ENCODE data around the gene ADGRL3. TPM values are rescaled to one million over a fixed set of nuclear protein-coding genes. Genes with fewer than 3 reads are reported as not detected.

The ADGRL3 gene
- total and polyA plus RNA-seq, 9 donors: 0.88 to 9.5 (median 2.5) TPM

DNA sequence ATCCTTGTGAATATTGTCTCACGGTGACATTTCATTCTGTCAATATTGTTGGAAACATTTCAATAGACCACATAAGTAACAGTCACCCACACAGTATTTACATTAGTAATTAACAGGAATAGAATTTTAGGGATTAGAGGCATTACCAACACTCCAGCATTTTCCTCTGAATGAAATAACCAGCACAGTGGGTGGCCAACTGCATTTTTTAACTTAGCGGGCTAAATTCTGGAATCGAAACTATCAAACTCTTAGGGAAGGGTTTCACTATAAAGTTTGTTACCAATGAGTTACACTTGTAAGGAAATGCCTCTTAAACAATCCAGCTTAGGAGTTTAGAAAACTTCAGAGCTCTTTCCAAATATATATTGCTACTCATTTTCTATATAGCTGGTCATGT lies 403.0 kb downstream of the ADGRL3 start:
- Histone ChIP-seq H3K4me1 (ENCODE audit: insufficient read depth) (peaks cover 2% of the 10 kb centered on the region), H3K27ac (no peak overlapping the region), H3K9me3 (no peaks in the 10 kb centered on the region), H3K4me3 (no peak overlapping the region), H3K27me3 (no peaks in the 10 kb centered on the region), H3K36me3 (no peaks in the 10 kb centered on the region)
- intact Hi-C loops (cut with DNase I): no loop called here
- no peak for TF ChIP-seq POLR2A (IDR thresholded peaks at IDR 0.05)
- no peak for TF ChIP-seq EP300 (IDR thresholded peaks at IDR 0.05)
- TF ChIP-seq CTCF (IDR thresholded peaks at IDR 0.05): no peak
- WGBS, 3 donors: 76 to 90% (median 85%) methylated on average over 3 of the region's 3 CpGs
- DNase-seq: no peak

DNA sequence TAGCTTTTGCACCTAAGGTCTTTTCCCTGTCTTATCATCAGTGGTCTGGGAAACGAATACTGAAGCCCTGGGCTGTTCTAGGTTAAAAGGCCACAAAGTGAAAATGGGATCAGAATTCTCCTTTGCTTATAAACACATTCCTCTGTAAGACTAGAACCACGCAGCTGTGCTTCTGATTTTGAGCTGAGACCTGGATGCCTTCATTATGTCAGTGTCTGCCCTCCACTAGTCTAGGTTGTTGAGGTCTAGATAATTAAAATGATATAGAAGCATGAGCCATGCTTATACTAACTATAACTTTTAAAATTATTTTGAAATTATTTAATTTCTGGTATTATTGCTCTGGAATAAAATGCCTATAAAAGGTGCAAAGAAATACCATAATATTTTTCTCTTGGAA lies 403.9 kb downstream of the ADGRL3 start:
- no peaks in the 10 kb centered on the region for H3K9me3 ChIP-seq
- H3K36me3 ChIP-seq: no peaks in the 10 kb centered on the region
- DNase-seq: no peak
- no peak overlapping the region for H3K27ac ChIP-seq
- WGBS, 3 donors: 33 to 54% (median 35%) methylated on average over 2 of the region's 2 CpGs
- intact Hi-C loops (cut with DNase I): no loop called here
- peaks cover 2% of the 10 kb centered on the region for H3K4me1 ChIP-seq (ENCODE audit: insufficient read depth)
- no peak overlapping the region for H3K4me3 ChIP-seq
- H3K27me3 ChIP-seq: no peaks in the 10 kb centered on the region
- TF ChIP-seq CTCF (IDR thresholded peaks at IDR 0.05) (no peak), POLR2A (IDR thresholded peaks at IDR 0.05) (no peak), EP300 (IDR thresholded peaks at IDR 0.05) (no peak)

DNA sequence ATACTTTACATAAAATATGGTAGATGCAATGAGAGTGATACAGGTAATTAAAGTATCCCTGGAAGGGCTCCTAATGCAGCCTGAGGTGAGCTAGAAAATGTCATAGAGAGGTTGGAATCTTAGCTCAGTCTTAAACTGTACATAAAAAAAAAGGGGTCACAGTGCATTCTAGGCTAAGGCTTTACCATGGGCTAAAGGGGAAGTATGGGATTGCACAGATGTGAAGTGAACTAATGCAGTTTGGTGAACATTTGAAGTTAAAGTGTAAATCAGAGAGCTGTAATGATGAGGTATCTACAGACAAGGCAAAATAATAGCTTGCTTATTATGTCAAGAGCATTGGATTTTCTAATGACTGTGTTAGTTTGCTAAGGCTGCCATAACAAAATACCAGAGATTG lies 405.9 kb downstream of the ADGRL3 start:
- no peak overlapping the region for H3K4me3 ChIP-seq
- H3K27ac ChIP-seq: no peak overlapping the region
- no peaks in the 10 kb centered on the region for H3K36me3 ChIP-seq
- no peaks in the 10 kb centered on the region for H3K27me3 ChIP-seq
- H3K4me1 ChIP-seq (ENCODE audit: insufficient read depth): peaks cover 2% of the 10 kb centered on the region
- no peak for DNase-seq
- TF ChIP-seq CTCF (IDR thresholded peaks at IDR 0.05): no peak
- TF ChIP-seq POLR2A (IDR thresholded peaks at IDR 0.05): no peak
- TF ChIP-seq EP300 (IDR thresholded peaks at IDR 0.05): no peak
- H3K9me3 ChIP-seq: no peaks in the 10 kb centered on the region
- intact Hi-C loops (cut with DNase I): no loop called here

DNA sequence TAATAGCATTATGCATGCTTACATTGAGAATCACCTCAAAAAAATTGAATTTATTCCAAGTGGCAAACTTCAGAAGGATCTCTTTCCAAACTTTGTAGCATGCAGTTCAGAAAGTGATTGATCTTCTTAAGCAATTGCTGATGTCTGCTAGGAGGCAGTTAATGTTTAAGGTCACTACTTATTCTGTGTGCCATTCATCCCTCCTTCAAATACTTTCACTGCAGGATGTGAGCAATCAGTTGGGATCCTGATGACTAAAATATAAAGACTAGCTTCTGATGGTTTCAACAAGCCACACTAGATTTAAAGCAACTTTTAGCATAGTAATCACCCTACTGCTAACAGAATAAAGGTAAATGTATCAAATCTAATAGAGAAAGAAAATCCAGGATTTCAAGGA lies 414.1 kb downstream of the ADGRL3 start:
- DNase-seq: no peak
- Histone ChIP-seq H3K4me1 (ENCODE audit: insufficient read depth) (no peaks in the 10 kb centered on the region), H3K27ac (no peak overlapping the region), H3K27me3 (no peaks in the 10 kb centered on the region), H3K4me3 (no peak overlapping the region), H3K36me3 (no peaks in the 10 kb centered on the region), H3K9me3 (no peaks in the 10 kb centered on the region)
- intact Hi-C loops (cut with DNase I): no loop called here
- TF ChIP-seq POLR2A (IDR thresholded peaks at IDR 0.05) (no peak), EP300 (IDR thresholded peaks at IDR 0.05) (no peak), CTCF (IDR thresholded peaks at IDR 0.05) (no peak)

GRCh38 chr4:61619528-61619927 lies 419.4 kb downstream of the ADGRL3 start:
- no peaks in the 10 kb centered on the region for H3K36me3 ChIP-seq
- H3K27me3 ChIP-seq: no peaks in the 10 kb centered on the region
- no peak for TF ChIP-seq CTCF (IDR thresholded peaks at IDR 0.05)
- no peak for TF ChIP-seq POLR2A (IDR thresholded peaks at IDR 0.05)
- TF ChIP-seq EP300 (IDR thresholded peaks at IDR 0.05): no peak
- H3K4me1 ChIP-seq (ENCODE audit: insufficient read depth): no peaks in the 10 kb centered on the region
- no peak for DNase-seq
- intact Hi-C loops (cut with DNase I): no loop called here
- no peak overlapping the region for H3K27ac ChIP-seq
- H3K4me3 ChIP-seq: no peak overlapping the region
- no peaks in the 10 kb centered on the region for H3K9me3 ChIP-seq
- 43 to 56% (median 50%) methylated on average over 4 of the region's 4 CpGs for WGBS, 3 donors
